GM19324 (cell line): ENCODE data around the gene PLCG1.

Experiments used
- ATAC-seq: cut with Tn5 transposase; IDR thresholded peaks from one replicate; pipeline ENCODE4 v1.9.1; 2021; ENCODE audit warnings: mild to moderate bottlenecking, moderate library complexity; ENCODE audit not compliant: unreplicated experiment, low FRiP score

PLCG1 gene

DNA sequence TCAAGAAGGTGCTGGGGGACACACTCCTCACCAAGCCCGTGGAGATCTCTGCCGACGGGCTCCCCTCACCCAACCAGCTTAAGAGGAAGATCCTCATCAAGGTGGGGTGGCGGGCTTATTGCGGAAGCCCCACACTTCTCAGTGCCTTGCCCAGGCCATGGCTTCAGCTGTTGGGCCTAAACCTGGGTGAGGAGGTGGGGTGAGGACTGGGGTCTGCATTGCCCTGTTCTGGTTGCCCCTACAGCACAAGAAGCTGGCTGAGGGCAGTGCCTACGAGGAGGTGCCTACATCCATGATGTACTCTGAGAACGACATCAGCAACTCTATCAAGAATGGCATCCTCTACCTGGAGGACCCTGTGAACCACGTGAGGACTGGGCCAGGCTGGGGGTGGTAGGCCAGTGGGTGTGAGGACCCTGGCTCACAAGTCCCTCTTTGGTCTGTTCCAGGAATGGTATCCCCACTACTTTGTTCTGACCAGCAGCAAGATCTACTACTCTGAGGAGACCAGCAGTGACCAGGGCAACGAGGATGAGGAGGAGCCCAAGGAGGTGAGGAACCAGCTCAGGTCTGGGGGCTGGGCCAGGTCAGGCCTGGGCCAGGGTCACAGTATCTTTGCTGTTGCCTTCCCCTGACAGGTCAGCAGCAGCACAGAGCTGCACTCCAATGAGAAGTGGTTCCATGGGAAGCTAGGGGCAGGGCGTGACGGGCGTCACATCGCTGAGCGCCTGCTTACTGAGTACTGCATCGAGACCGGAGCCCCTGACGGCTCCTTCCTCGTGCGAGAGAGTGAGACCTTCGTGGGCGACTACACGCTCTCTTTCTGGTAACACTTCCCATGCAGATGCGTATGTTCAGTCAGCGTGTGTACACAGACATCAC is 27.9 kb downstream of the PLCG1 start:
- ATAC-seq, result no peak

DNA sequence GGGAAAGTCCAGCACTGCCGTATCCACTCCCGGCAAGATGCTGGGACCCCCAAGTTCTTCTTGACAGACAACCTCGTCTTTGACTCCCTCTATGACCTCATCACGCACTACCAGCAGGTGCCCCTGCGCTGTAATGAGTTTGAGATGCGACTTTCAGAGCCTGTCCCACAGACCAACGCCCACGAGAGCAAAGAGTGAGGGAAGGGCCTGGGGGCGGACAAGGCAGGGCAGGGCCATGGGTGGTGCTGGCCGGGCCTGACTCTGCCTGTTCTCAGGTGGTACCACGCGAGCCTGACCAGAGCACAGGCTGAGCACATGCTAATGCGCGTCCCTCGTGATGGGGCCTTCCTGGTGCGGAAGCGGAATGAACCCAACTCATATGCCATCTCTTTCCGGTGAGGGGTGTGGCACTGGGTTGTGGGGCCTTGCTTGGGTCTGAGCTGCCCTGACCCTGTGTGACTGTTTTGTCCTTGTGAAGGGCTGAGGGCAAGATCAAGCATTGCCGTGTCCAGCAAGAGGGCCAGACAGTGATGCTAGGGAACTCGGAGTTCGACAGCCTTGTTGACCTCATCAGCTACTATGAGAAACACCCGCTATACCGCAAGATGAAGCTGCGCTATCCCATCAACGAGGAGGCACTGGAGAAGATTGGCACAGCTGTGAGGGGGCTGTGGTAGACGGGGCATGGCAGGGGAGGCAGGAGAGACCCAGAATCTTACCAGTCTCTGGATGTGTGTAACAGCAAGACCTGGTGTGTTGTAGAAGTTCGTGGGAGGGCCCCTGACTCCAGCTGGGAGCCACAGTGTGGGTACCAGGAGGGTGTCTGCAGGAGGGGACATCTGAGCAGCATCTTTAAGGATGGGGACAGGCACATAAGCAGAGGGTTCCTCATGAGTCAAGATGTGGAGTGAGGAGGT is 29.1 kb downstream of the PLCG1 start:
- no peak for ATAC-seq

DNA sequence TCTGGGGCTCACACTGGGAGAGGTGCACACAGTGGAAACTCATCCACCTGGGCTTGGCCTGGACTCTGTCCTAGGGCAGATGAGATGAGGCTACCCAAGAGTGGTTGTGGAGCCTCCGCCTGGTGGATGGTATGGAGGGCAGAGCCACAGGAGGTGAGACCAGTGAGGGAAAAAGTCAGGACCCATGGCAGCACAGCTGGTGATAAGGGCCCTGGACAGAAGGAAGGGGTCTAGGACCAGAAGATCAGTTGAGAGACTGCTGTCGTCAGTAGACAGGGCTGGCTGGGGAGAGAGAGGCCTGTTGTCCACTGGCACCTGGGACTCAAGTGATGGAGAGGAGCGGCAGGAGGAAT is 29.8 kb downstream of the PLCG1 start:
- ATAC-seq, result no peak

DNA sequence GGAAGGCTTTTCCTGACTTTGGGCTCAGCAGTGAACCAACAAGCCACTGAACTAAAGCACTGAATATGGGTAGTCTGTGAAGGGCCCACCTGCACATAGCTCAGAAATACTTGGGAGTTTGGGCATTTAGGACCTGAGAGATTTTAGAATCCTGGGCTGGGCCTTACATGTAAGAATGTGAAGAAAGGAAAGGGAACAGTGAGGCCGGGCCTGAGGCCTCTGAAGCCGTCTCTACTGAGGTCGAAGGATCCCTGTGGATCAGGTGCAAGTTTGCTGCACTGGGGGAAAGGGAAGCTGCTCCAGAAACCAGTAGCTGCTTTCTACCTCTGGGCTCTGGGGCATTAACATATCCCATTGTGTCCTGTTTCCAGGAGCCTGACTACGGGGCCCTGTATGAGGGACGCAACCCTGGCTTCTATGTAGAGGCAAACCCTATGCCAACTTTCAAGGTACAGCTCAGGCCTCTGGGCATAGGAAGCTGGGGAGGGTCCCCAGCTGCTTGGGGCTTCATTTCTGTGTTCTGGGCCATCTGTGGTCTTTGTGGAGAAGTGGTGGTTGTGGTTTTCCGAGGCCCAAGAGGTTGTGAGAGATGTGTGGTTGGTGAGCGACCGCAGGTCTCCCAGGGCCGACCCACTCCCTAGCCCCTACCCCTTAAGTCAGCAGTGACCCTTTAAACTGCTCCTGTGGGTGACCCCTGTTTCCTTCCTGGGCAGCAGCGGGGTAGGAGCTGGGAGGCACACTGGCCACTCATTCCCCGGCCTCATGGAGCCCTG is 30.3 kb downstream of the PLCG1 start:
- no peak for ATAC-seq

DNA sequence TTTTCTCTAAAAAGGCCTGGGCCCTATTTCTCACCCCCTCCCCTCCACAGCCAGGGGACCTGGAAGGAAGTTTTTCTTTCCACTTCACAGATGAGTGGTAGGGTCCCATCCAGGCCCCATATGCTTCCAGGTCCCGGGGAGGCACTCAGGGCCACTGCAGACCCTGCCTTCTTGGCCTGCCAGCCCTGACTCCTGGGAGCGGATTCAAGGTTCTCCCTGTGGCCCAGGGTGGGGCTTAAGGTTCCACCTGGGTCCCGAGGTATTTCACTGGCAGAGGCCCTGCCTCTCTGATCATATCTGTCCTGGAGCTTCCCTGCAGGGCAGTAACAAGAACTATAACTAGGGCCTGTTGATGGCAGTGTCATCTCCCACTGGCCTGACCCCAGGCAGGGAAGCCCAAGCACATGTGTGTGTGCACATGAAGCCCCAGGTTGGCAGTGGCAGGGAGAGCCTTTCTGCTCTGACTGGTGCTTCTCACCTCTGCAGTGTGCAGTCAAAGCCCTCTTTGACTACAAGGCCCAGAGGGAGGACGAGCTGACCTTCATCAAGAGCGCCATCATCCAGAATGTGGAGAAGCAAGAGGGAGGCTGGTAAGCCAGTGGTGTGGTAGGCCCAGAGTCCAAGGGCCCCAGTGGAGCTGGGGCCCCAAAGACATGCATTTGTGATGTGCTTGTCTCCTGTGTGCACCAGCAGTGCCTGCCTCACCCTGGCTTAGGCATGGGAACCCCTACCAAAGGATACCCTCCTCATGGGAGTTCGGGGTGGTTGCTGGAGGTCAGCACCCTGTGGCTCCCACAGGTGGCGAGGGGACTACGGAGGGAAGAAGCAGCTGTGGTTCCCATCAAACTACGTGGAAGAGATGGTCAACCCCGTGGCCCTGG is 31.2 kb downstream of the PLCG1 start:
- no peak for ATAC-seq

DNA sequence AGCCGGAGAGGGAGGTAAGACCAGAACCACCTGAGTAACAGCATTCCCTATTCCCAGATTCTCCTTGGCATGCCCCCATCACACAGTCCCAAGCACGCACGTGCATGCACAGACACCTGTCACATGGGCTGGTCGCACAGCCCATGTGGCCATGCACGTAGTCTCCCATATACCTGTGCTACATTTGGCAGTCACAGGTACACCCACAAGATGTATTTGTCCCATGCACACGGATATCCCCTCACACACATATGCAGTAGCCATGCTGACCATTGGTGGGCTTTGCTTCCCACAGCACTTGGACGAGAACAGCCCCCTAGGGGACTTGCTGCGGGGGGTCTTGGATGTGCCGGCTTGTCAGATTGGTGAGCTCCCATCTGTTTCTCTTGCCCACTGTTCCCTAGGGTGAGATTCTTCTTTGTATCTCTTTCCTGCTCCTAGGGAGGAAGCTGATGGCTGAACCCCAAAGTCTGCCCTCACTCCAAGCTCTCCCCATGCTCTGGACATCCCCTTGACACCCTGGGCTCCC is 31.9 kb downstream of the PLCG1 start:
- ATAC-seq, result no peak

DNA sequence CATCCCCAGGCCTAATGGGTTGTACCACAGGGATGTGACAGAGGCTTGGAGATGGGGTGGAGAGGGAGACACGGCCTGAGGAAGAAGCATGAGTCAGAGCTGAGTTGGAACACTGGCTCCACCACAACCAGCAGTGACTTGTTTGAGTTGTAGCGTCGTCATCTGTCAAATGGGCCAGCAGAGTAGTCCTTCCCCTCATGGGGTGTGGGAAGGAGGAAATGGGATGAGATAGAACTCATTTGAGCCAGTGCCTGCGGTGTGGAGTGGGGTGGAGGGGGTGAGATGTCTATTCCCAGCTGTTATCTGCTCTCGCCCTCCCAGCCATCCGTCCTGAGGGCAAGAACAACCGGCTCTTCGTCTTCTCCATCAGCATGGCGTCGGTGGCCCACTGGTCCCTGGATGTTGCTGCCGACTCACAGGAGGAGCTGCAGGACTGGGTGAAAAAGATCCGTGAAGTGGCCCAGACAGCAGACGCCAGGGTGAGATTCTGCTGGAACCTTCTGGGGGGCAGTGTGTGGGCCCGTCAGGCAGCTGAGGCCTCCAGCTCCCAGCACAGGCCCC is 32.5 kb downstream of the PLCG1 start:
- no peak for ATAC-seq

DNA sequence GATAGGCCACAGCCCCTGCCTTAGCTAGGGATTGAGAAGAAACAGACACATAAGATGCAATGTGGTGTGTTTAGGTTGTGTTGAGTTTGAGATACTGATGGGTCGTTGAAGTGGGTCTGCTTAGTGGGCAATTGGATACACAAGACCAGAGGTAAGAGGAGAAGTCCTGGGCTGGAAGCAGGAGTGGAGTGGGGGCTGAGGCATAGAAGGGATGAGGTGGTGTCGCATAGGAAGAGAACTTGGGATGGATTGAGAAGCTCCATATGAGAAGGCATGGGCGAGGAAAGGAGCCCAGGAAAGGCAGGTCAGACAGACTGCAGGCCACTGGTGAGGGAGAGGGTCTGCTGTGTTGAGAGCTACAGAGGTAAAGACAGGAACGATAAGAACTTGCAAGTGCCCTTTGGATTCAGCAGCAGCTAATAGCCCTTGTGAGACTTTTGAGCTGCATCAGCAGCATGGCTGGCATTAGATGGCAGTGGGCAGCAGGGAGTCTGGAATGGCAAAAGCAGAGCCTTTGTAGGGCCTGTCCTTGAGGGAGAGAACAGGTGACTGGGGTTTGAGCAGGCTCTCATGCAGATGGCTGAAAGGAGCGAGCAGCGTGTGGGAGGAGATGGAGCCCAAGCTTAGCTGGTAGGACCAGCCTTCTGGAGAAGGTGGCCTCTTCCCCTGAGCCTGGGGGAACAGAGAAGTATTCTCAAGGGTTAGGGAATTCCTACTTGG is 33.2 kb downstream of the PLCG1 start:
- no peak for ATAC-seq

DNA sequence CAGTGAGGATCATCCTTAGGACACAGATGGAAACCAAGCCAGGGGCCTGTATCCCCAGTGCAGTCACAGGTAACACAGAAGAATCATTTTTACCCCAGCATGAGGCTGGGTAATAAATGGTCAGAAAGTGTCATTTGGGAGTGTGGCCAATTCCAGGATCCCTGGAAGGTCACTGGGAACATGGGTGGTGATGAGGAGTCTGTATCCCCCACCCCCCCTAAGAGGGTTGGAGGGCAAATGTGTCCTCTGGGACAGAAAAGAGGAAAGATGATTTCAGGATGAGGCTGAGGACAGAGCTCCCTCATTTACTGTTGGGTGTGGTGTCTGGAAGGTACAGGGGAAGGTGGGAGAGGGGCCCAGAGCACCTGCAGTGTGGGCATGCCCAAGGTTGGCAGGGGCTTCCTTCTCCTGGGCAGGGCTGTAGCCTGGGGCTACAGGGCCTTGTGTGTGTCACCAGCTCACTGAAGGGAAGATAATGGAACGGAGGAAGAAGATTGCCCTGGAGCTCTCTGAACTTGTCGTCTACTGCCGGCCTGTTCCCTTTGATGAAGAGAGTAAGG is 34.5 kb downstream of the PLCG1 start:
- ATAC-seq, result no peak

DNA sequence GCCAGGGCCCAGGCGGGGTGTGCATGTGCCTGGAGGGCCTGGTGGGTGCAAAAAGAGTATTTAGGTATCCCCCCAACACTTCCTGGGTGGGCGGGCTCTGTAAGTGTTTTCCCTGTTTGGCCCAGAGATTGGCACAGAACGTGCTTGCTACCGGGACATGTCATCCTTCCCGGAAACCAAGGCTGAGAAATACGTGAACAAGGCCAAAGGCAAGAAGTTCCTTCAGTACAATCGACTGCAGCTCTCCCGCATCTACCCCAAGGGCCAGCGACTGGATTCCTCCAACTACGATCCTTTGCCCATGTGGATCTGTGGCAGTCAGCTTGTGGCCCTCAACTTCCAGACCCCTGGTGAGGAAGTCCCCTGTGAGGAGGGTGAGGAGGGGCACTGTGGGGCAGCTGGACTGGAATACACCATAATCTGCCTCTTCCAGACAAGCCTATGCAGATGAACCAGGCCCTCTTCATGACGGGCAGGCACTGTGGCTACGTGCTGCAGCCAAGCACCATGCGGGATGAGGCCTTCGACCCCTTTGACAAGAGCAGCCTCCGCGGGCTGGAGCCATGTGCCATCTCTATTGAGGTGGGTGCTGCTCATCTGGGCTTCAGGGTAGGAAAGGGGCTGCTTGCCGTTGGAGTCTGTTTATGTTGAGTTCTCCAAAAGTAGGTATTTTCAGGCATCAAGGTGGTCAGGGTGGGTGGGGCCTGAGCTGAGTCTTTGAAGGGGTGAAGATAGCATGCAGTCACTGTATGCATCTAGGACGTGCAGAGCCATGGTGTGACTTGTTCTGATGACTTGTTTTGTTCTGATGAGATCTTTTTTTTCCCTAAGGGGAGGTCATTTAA is 35.2 kb downstream of the PLCG1 start:
- ATAC-seq, result no peak

DNA sequence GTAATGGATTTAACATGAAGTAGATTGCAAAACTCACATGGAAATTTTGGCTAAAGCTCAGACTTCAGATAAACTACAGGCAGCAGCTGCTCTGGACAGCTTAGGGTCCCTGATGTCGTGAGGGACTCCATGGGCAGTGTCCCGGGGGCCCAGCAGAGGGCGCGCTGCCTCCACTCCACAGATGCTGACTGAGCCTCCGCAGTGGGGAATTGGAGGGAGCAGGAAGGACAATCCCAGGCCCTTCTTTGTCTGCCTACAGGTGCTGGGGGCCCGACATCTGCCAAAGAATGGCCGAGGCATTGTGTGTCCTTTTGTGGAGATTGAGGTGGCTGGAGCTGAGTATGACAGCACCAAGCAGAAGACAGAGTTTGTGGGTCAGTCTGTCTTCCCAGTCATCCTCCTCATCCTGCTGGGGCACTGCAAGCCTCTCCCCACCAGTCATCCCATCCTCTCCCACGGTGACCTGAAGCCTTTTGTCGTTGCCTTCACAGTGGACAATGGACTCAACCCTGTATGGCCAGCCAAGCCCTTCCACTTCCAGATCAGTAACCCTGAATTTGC is 35.9 kb downstream of the PLCG1 start:
- ATAC-seq, result no peak

DNA sequence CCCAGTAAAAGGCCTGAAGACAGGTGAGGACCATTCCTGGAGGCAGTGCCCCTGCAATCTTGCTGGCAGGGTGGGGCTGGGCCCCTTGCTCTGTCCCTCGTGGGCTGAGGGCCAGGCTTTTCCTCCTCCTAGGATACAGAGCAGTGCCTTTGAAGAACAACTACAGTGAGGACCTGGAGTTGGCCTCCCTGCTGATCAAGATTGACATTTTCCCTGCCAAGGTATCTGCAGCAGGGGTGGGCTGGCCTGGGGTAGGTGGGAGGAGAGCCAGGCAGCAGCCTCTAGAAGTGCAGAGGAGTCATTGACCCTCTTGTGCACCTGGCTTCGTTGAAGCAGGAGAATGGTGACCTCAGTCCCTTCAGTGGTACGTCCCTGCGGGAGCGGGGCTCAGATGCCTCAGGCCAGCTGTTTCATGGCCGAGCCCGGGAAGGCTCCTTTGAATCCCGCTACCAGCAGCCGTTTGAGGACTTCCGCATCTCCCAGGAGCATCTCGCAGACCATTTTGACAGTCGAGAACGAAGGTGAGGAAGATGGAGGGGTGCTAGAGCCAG is 36.5 kb downstream of the PLCG1 start:
- no peak for ATAC-seq

DNA sequence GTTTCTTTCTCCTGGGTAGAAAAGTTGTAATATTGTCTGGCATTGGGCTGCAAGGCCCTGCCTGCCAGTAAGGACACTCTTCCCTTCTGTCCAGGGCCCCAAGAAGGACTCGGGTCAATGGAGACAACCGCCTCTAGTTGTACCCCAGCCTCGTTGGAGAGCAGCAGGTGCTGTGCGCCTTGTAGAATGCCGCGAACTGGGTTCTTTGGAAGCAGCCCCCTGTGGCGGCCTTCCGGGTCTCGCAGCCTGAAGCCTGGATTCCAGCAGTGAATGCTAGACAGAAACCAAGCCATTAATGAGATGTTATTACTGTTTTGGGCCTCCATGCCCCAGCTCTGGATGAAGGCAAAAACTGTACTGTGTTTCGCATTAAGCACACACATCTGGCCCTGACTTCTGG is 37.0 kb downstream of the PLCG1 start:
- no peak for ATAC-seq

DNA sequence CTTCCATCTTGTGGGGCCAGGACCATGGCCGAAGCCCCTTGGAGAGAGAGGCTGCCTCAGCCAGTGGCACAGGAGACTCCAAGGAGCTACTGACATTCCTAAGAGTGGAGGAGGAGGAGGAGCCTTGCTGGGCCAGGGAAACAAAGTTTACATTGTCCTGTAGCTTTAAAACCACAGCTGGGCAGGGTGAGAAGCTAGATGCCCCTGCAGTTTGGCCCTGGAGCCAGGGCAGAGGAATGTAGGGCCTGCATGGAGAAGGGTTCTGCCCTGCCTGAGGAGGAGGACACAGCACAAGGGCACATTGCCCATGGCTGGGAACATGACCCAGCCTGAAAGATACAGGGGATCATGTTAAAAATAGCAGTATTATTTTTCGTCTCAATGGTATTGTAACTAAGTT is 37.4 kb downstream of the PLCG1 start:
- ATAC-seq, result no peak

DNA sequence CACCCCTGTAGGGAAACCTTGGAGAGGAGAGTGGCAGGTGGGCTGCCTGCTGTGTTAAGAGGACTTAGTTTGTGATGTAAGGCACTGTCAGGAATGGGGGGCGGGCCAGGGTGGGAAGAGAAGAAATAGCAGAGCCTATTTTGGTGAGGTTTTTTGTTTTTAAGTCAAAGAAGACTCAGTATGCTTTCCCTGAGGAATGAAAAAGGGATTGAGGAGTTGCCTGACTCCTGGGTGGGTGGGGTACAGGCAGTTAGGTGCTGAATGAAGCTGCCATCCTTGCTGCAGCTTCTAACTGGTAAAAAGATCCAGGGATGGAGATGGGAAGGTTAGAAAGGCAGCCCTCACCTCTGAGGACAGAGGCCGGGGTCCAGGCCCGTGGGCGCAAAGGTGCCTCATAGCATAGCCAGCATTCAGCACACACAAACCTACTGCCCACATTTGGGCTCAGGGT is 37.9 kb downstream of the PLCG1 start:
- ATAC-seq, result no peak

DNA sequence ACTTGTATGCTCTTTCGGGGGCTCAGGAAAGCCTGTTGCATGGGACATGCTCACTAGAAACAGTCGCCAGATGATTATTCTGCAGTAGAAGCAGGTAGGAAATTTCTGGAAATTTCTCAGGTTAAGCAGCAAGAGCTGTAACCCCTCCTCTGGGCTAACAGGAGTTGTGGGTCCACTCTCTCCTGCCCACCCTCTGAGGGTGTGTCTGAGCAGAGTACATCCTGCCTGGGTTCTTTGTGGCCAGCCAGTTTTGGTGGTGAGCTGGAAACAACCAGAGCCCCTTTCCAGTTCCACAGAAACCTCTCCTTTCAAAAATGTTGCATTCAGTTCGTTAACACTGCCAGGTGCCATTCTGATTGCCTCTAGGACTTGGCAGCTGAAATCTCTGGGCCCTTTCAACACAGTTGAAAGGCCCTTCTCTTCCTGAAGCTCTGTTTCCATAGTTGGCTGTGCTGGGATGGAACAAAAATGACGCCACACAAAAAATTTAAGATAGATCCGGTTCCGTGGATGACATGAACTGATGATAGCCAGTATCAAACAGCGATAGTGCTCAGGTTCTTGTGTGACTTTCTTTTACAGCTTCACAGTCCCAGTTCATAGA is 38.5 kb downstream of the PLCG1 start:
- ATAC-seq, result no peak
